CD14-positive monocyte (primary cell): ENCODE data around the gene TLR7. TPM values are rescaled to one million over a fixed set of nuclear protein-coding genes. Genes with fewer than 3 reads are reported as not detected.

Experiments used
- DNase-seq, 3 donors: peaks; one replicate each; pipeline ENCODE4 v3.0.0-alpha.2; 2011 to 2022
- H2AFZ ChIP-seq: 2 replicates; pipeline ENCODE4 v1.6.0; 2012; ENCODE audit warnings: mild to moderate bottlenecking, low read depth, low read length, inconsistent platforms; ENCODE audit not compliant: insufficient read depth, poor library complexity, severe bottlenecking
- H3K27ac ChIP-seq, 2 donors: 1 replicate in 1 of 2; 2 replicates in 1 of 2; pipeline ENCODE4 v1.5.1; 2012 to 2013; ENCODE audit warnings: low read length in 2 of 2, control low read depth in 1 of 2, inconsistent platforms in 1 of 2, low read depth in 1 of 2, mild to moderate bottlenecking in 1 of 2
- H3K27me3 ChIP-seq, 2 donors: one replicate each; pipeline versions ENCODE4 v1.6.0 to v1.6.1; 2011 to 2013; ENCODE audit warnings: low read length in 2 of 2; ENCODE audit not compliant: control insufficient read depth in 2 of 2, insufficient read depth in 2 of 2
- H3K36me3 ChIP-seq, 2 donors: replicated peaks in 1 of 2; 1 replicate in 1 of 2; 2 replicates in 1 of 2; pipeline versions ENCODE4 v1.5.1 to v1.6.1; 2012 to 2013; ENCODE audit warnings: low read length in 2 of 2, control low read depth in 1 of 2, inconsistent platforms in 1 of 2, mild to moderate bottlenecking in 1 of 2; ENCODE audit not compliant: insufficient read depth in 2 of 2, control insufficient read depth in 1 of 2
- H3K4me1 ChIP-seq, 2 donors: 1 replicate in 1 of 2; 2 replicates in 1 of 2; pipeline versions ENCODE4 v1.5.1 to v1.6.1; 2012 to 2013; ENCODE audit warnings: low read length in 2 of 2, control low read depth in 1 of 2, inconsistent platforms in 1 of 2, mild to moderate bottlenecking in 1 of 2, moderate library complexity in 1 of 2; ENCODE audit not compliant: insufficient read depth in 2 of 2, control insufficient read depth in 1 of 2
- H3K4me2 ChIP-seq: replicated peaks from 2 replicates; pipeline ENCODE3; 2012; ENCODE audit warnings: low read length, moderate library complexity, mild to moderate bottlenecking; ENCODE audit not compliant: poor library complexity, severe bottlenecking; ENCODE audit errors: extremely low read depth
- H3K4me3 ChIP-seq, 3 experiments: fragments of 200-600 bp in 1 of 3; sonication (generic) in 1 of 3; replicated peaks in 1 of 3; 1 replicate in 2 of 3; 2 replicates in 1 of 3; pipeline ENCODE4 v1.5.1; 2011 to 2013; ENCODE audit warnings: low read length in 3 of 3, mild to moderate bottlenecking in 3 of 3, control low read depth in 2 of 3, low read depth in 2 of 3, inconsistent platforms in 1 of 3, moderate library complexity in 1 of 3
- H3K79me2 ChIP-seq: 2 replicates; pipeline ENCODE4 v1.6.0; 2012; ENCODE audit warnings: mild to moderate bottlenecking, control low read depth, inconsistent platforms, low read length, moderate library complexity; ENCODE audit not compliant: insufficient read depth
- H3K9ac ChIP-seq: 2 replicates; pipeline ENCODE4 v1.6.0; 2017; ENCODE audit warnings: low read length, mild to moderate bottlenecking; ENCODE audit not compliant: insufficient read depth, poor library complexity, severe bottlenecking
- H3K9me3 ChIP-seq, 2 donors: replicated peaks in 1 of 2; 1 replicate in 1 of 2; 2 replicates in 1 of 2; pipeline versions ENCODE4 v1.5.1 to v1.6.1; 2012 to 2013; ENCODE audit warnings: low read length in 2 of 2, control low read depth in 1 of 2; ENCODE audit not compliant: control insufficient read depth in 1 of 2, insufficient read depth in 1 of 2
- H4K20me1 ChIP-seq: 2 replicates; pipeline ENCODE4 v1.6.0; 2012; ENCODE audit warnings: mild to moderate bottlenecking, low read length, control low read depth, moderate library complexity; ENCODE audit not compliant: insufficient read depth
- H3K27ac Mint-ChIP-seq, 7 donors: one replicate each; pipeline ENCODE4 v1.8.0; 2020; ENCODE audit warnings: mild to moderate bottlenecking in 7 of 7, mixed read lengths in 7 of 7, moderate library complexity in 6 of 7, inconsistent platforms in 2 of 7
- H3K27me3 Mint-ChIP-seq, 3 donors: one replicate each; pipeline ENCODE4 v1.8.0; 2021 to 2022; ENCODE audit warnings: low read depth in 3 of 3, mild to moderate bottlenecking in 3 of 3, mixed read lengths in 3 of 3, moderate library complexity in 3 of 3, inconsistent platforms in 1 of 3
- H3K36me3 Mint-ChIP-seq, 2 donors: one replicate each; pipeline ENCODE4 v1.8.0; 2020; ENCODE audit warnings: mixed read lengths in 2 of 2, inconsistent platforms in 1 of 2, mild to moderate bottlenecking in 1 of 2
- H3K4me1 Mint-ChIP-seq: one replicate; pipeline ENCODE4 v1.8.0; 2020; ENCODE audit warnings: mild to moderate bottlenecking, mixed read lengths
- H3K4me3 Mint-ChIP-seq, 2 donors: one replicate each; pipeline ENCODE4 v1.8.0; 2020; ENCODE audit warnings: mild to moderate bottlenecking in 2 of 2, mixed read lengths in 2 of 2, moderate library complexity in 1 of 2
- H3K9me3 Mint-ChIP-seq, 7 donors: one replicate each; pipeline ENCODE4 v1.8.0; 2020 to 2022; ENCODE audit warnings: mixed read lengths in 7 of 7, mild to moderate bottlenecking in 6 of 7, moderate library complexity in 6 of 7, inconsistent platforms in 2 of 7
- CTCF ChIP-seq: fragments of 200-600 bp; IDR thresholded peaks from one replicate; pipeline ENCODE4 v1.8.0; 2022; ENCODE audit warnings: antibody characterized with exemption, mild to moderate bottlenecking
- WGBS: methylation state at CpG from one replicate; pipeline ENCODE4 v1.1.5; 2013; ENCODE audit warnings: missing lambda C conversion rate; ENCODE audit not compliant: insufficient coverage; 5-methylcytosine and 5-hydroxymethylcytosine counted together
- intact Hi-C, 2 donors: fragments of 100-400 bp; cut with micrococcal nuclease; formaldehyde crosslinking; loops; one replicate each; pipeline versions ENCODE4 v1.15.0 to v1.15.1; 2023
- polyA plus RNA-seq, 3 donors: library from polyadenylated mRNA; depleted of rRNA in 1 of 3; unstranded in 2 of 3; stranded (reverse) in 1 of 3; fragments of 300-500 nt in 2 of 3; fragments of >200 nt in 1 of 3; fragmentation: Illumina TruSeq in 2 of 3; gene quantifications; 1 replicate in 2 of 3; 2 replicates in 1 of 3; pipeline ENCODE4 v1.2.3, GENCODE V29; 2012 to 2021

Gene TLR7
- polyA plus RNA-seq, 3 donors: 4.2 to 27.3 (median 23.0) TPM

- Histone ChIP-seq H3K4me1 (peaks cover 76 to 83% of the 10 kb centered on the region in 2 donors), H3K36me3 (no peaks in the 10 kb centered on the region), H3K79me2 (no peaks in the 10 kb centered on the region), H3K9ac (no peak overlapping the region), H3K4me3 (peak overlapping the region in 1 of 3 experiments; percentile 16), H3K27me3 (peaks cover 0 to 3% of the 10 kb centered on the region in 2 donors), H3K9me3 (no peaks in the 10 kb centered on the region), H2AFZ (no peak overlapping the region), H4K20me1 (no peaks in the 10 kb centered on the region), H3K27ac (no peak overlapping the region), H3K4me2 (peak overlapping the region; percentile 12)
- DNase-seq: peak; percentile 30 to 66 (median 53)
- peaks cover 0 to 5% of the 10 kb centered on the region in 2 donors for H3K36me3 Mint-ChIP-seq
- intact Hi-C loops: loop anchor here (5.0 kb wide), 1 partner anchor 82 kb away; no protein-coding TSS in a partner anchor
- peaks cover 80% of the 10 kb centered on the region for H3K4me1 Mint-ChIP-seq
- peak overlapping the region in 6 of 7 donors; percentile 19 to 84 (median 40) for H3K27ac Mint-ChIP-seq
- H3K4me3 Mint-ChIP-seq: peak overlapping the region; percentile 2 to 59
- no CpG with 5 or more reads among the region's 12 CpGs for WGBS
- H3K9me3 Mint-ChIP-seq: peaks cover 0 to 13% (median 0%) of the 10 kb centered on the region in 7 donors
- TF ChIP-seq CTCF: peak; percentile 79
- H3K27me3 Mint-ChIP-seq: peaks cover 0 to 22% (median 1%) of the 10 kb centered on the region in 3 donors
These were observed 27.5 kb downstream of the TLR7 start for GRCh38 chrX:12894074-12895030.

GRCh38 chrX:12895866-12896265 lies 29.0 kb downstream of the TLR7 start:
- H4K20me1 ChIP-seq: no peaks in the 10 kb centered on the region
- Mint-ChIP-seq H3K36me3 (peaks cover 0 to 5% of the 10 kb centered on the region in 2 donors), H3K4me3 (no peak overlapping the region), H3K27ac (peak overlapping the region in 4 of 7 donors; percentile 8 to 58 (median 34)), H3K9me3 (peaks cover 0 to 13% (median 0%) of the 10 kb centered on the region in 7 donors), H3K4me1 (peaks cover 72% of the 10 kb centered on the region), H3K27me3 (peaks cover 0 to 30% (median 1%) of the 10 kb centered on the region in 3 donors)
- TF ChIP-seq CTCF: no peak
- peak overlapping the region in 1 of 2 donors; percentile 50 for H3K27ac ChIP-seq
- peak overlapping the region in 1 of 3 experiments; percentile 21 for H3K4me3 ChIP-seq
- H3K4me1 ChIP-seq: peaks cover 69 to 70% of the 10 kb centered on the region in 2 donors
- no peaks in the 10 kb centered on the region for H3K9me3 ChIP-seq
- no peaks in the 10 kb centered on the region for H3K36me3 ChIP-seq
- 0% methylated on average over 1 of the region's 2 CpGs for WGBS
- no peaks in the 10 kb centered on the region for H3K79me2 ChIP-seq
- DNase-seq: no peak
- H3K27me3 ChIP-seq: peaks cover 0 to 7% of the 10 kb centered on the region in 2 donors
- H3K9ac ChIP-seq: no peak overlapping the region
- no peak overlapping the region for H2AFZ ChIP-seq
- intact Hi-C loops: loop anchor here in 1 of 2 donors (5.0 kb wide), 1 partner anchor 84 kb away; no protein-coding TSS in a partner anchor
- H3K4me2 ChIP-seq: no peak overlapping the region
